ENCODE results near the gene ISG15.
A peak's percentile ranks its signal among the peaks of the same experiment; 100 is the strongest.
"Not testable (repeated sequence)": the region's sequence is repeated elsewhere in the genome, so short reads cannot be mapped to it uniquely, and the experiment has no call there.

The ISG15 gene

GRCh38 chr1:982765-983436 lies 30.4 kb upstream of the ISG15 start:
- no peak for TF ChIP-seq CTCF (conservative IDR thresholded peaks at IDR 0.05; ENCODE audit: low read length)
- no peak for DNase-seq (ENCODE audit: low read depth)

GRCh38 chr1:983798-984475 lies 29.4 kb upstream of the ISG15 start:
- peak overlapping the region; percentile 26 for H3K4me3 ChIP-seq (ENCODE audit: low read length)
- no peak for DNase-seq (ENCODE audit: low read depth)
- peak; percentile 70 for TF ChIP-seq CTCF (conservative IDR thresholded peaks at IDR 0.05; ENCODE audit: low read length)

More at GRCh38 chr1:982765-983436, 30.4 kb upstream of the ISG15 start:
- no peak overlapping the region for H3K4me3 ChIP-seq (ENCODE audit: low read length)

GRCh38 chr1:984476-984814 lies 28.9 kb upstream of the ISG15 start:
- no peak for TF ChIP-seq CTCF (conservative IDR thresholded peaks at IDR 0.05; ENCODE audit: low read length)
- DNase-seq (ENCODE audit: low read depth), result no peak
- H3K4me3 ChIP-seq (ENCODE audit: low read length), result peak overlapping the region; percentile 26

GRCh38 chr1:985126-985525 lies 28.2 kb upstream of the ISG15 start:
- no peak overlapping the region for H3K4me3 ChIP-seq (ENCODE audit: low read length)
- no peak for DNase-seq (ENCODE audit: low read depth)
- TF ChIP-seq CTCF (conservative IDR thresholded peaks at IDR 0.05; ENCODE audit: low read length), result no peak

- not testable (repeated sequence) for DNase-seq (ENCODE audit: low read depth); H3K4me3 ChIP-seq (ENCODE audit: low read length)
Measured at GRCh38 chr1:988061-988460, 25.2 kb upstream of the ISG15 start.

- H3K4me3 ChIP-seq (ENCODE audit: low read length); DNase-seq (ENCODE audit: low read depth): not testable (repeated sequence)
Measured at GRCh38 chr1:991275-991674, 22.0 kb upstream of the ISG15 start.

GRCh38 chr1:991895-992294 lies 21.4 kb upstream of the ISG15 start:
- H3K4me3 ChIP-seq (ENCODE audit: low read length), result no peak overlapping the region
- no peak for DNase-seq (ENCODE audit: low read depth)
- TF ChIP-seq CTCF (conservative IDR thresholded peaks at IDR 0.05; ENCODE audit: low read length), result no peak

GRCh38 chr1:992362-992761 lies 20.9 kb upstream of the ISG15 start:
- TF ChIP-seq CTCF (conservative IDR thresholded peaks at IDR 0.05; ENCODE audit: low read length), result no peak
- no peak for DNase-seq (ENCODE audit: low read depth)
- no peak overlapping the region for H3K4me3 ChIP-seq (ENCODE audit: low read length)
